A673 (cell line): ENCODE results near the gene CCND2. TPM values are rescaled to one million over a fixed set of nuclear protein-coding genes. Genes with fewer than 3 reads are reported as not detected.

ENCODE experiments used
- BruUV-seq: library from RNA; stranded (reverse); fragments of 400-500 nt; replicated peaks from 2 replicates; lab custom pipeline; 2021; lab: Mats Ljungman, UMichigan
- CTCF ChIA-PET: fragments of 300-600 bp; sonication (Branson Sonifier 250); formaldehyde crosslinking; loops from one replicate; lab custom pipeline; 2022; ENCODE audit warnings: antibody characterized with exemption; lab: Charles Lee
- POLR2A ChIA-PET: fragments of 300-600 bp; sonication (Branson Sonifier 250); formaldehyde crosslinking; loops from one replicate; lab custom pipeline; 2022; ENCODE audit warnings: antibody characterized with exemption; ENCODE audit not compliant: low non-redundant PET; lab: Charles Lee
- DNase-seq: peaks from one replicate; pipeline ENCODE4 v3.0.0-alpha.2; 2015; ENCODE audit warnings: low spot score
- H3K27ac ChIP-seq: fragments of 200-600 bp; sonication (generic); 2 replicates; pipeline ENCODE4 v1.5.1; 2016; ENCODE audit warnings: mixed run types, low read depth, mild to moderate bottlenecking, mixed read lengths, antibody characterized with exemption, low read length; ENCODE audit not compliant: poor library complexity, severe bottlenecking
- H3K27me3 ChIP-seq: fragments of 200-600 bp; sonication (generic); replicated peaks from 2 replicates; pipeline ENCODE4 v1.6.1; 2017; ENCODE audit warnings: mixed run types, low read depth, mild to moderate bottlenecking, mixed read lengths, antibody characterized with exemption, low read length; ENCODE audit not compliant: insufficient read depth, poor library complexity
- H3K36me3 ChIP-seq: fragments of 200-600 bp; sonication (generic); 2 replicates; pipeline ENCODE4 v1.6.1; 2016; ENCODE audit warnings: mixed run types, mild to moderate bottlenecking, mixed read lengths, antibody characterized with exemption, low read length; ENCODE audit not compliant: insufficient read depth, poor library complexity, severe bottlenecking
- H3K4me1 ChIP-seq: fragments of 200-600 bp; sonication (generic); 2 replicates; pipeline ENCODE4 v1.6.1; 2017; ENCODE audit warnings: mixed run types, mild to moderate bottlenecking, mixed read lengths, antibody characterized with exemption, low read length; ENCODE audit not compliant: insufficient read depth, poor library complexity, severe bottlenecking
- H3K4me3 ChIP-seq: fragments of 200-600 bp; sonication (generic); 2 replicates; pipeline ENCODE4 v1.5.1; 2016; ENCODE audit warnings: low read depth, mixed run types, mild to moderate bottlenecking, mixed read lengths, low read length; ENCODE audit not compliant: poor library complexity, severe bottlenecking
- H3K9me3 ChIP-seq: fragments of 200-600 bp; sonication (generic); 2 replicates; pipeline ENCODE4 v1.6.1; 2016; ENCODE audit warnings: mixed run types, low read depth, mild to moderate bottlenecking, mixed read lengths, antibody characterized with exemption, low read length; ENCODE audit not compliant: poor library complexity, severe bottlenecking
- EZH2 ChIP-seq: fragments of 200-600 bp; sonication (generic); IDR thresholded peaks from 2 replicates; pipeline ENCODE4 v1.6.1; 2017; ENCODE audit warnings: borderline replicate concordance, low read depth, mild to moderate bottlenecking, mixed read lengths, antibody characterized with exemption, low read length; ENCODE audit not compliant: poor library complexity, severe bottlenecking
- intact Hi-C: fragments of 100-400 bp; cut with micrococcal nuclease; formaldehyde crosslinking; loops from one replicate; pipeline ENCODE4 v1.10.0; 2022; ENCODE audit not compliant: unreplicated experiment
- total RNA-seq: library from RNA; stranded (reverse); gene quantifications from 2 replicates; pipeline ENCODE4 v1.2.3, GENCODE V29; 2021
- TF ChIP-seq, protein P1 (sequence below): fragments of 300-800, 200-600 bp; sonication (generic); conservative IDR thresholded peaks from 2 replicates; pipeline ENCODE4 v1.5.1; 2017; ENCODE audit warnings: low read depth, mild to moderate bottlenecking, antibody characterized with exemption, low read length, moderate library complexity, mixed read lengths

The CCND2 gene
- total RNA-seq, 1 experiment from 2014 or later = 2.6 TPM

DNA sequence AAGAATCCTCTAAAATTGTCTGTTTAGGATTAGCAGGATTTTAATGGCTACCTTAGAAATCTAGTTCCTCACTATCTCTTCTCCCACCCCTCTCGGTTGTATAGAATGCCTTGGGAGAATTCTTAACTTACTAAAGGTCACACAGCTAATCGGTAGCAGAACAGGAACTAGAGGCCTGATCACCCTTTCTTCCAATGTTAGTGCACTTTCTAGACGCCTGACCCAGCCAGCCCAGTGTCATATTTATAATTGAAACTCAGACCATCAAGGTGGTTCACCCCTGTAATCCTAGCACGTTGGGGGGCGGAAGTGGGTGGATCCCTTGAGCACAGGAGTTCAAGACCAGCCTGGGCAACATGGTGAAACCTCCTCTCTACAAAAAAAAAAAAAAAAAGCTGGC lies 49.2 kb downstream of the CCND2 start:
- Histone ChIP-seq H3K27me3 (no peaks in the 10 kb centered on the region), H3K9me3 (no peaks in the 10 kb centered on the region), H3K4me1 (no peaks in the 10 kb centered on the region), H3K36me3 (no peaks in the 10 kb centered on the region), H3K27ac (no peak overlapping the region), H3K4me3 (no peak overlapping the region)
- POLR2A ChIA-PET = no interaction called here
- TF ChIP-seq, protein P1, sequence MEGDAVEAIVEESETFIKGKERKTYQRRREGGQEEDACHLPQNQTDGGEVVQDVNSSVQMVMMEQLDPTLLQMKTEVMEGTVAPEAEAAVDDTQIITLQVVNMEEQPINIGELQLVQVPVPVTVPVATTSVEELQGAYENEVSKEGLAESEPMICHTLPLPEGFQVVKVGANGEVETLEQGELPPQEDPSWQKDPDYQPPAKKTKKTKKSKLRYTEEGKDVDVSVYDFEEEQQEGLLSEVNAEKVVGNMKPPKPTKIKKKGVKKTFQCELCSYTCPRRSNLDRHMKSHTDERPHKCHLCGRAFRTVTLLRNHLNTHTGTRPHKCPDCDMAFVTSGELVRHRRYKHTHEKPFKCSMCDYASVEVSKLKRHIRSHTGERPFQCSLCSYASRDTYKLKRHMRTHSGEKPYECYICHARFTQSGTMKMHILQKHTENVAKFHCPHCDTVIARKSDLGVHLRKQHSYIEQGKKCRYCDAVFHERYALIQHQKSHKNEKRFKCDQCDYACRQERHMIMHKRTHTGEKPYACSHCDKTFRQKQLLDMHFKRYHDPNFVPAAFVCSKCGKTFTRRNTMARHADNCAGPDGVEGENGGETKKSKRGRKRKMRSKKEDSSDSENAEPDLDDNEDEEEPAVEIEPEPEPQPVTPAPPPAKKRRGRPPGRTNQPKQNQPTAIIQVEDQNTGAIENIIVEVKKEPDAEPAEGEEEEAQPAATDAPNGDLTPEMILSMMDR = no peak
- TF ChIP-seq EZH2 = no peak
- intact Hi-C loops = no loop called here
- DNase-seq = no peak
- BruUV-seq = no TSS peak
- CTCF ChIA-PET = interaction anchor here (0.6 kb wide), 1 partner anchor 96 kb away, joined by 7 read pairs; no protein-coding TSS in a partner anchor

Other genes starting within 250 kb of the CCND2 start
- gene TIGAR, start 47.5 kb downstream of the CCND2 start, total RNA-seq = 11.6 and 15.5 TPM in 2 replicates
- not detected in 2 replicates for gene FGF23, start 106.0 kb downstream of the CCND2 start, total RNA-seq
- gene FGF6, start 172.1 kb downstream of the CCND2 start, total RNA-seq = not detected in 2 replicates